Neural cell (in vitro differentiated cells): Measurements from ENCODE around the gene TNFRSF8. TPM values are rescaled to one million over a fixed set of nuclear protein-coding genes. Genes with fewer than 3 reads are reported as not detected.
"Not testable (repeated sequence)": the region's sequence is repeated elsewhere in the genome, so short reads cannot be mapped to it uniquely, and the experiment has no call there.

Experiments
- H2AFZ ChIP-seq: fragments of 200-600, 300-800 bp; sonication (generic), shearing (Covaris generic); 2 replicates; pipeline ENCODE4 v1.6.0; 2014; ENCODE audit warnings: low read depth, mild to moderate bottlenecking, antibody characterized with exemption, low read length, moderate library complexity
- H3F3A ChIP-seq: fragments of 200-600 bp; shearing (Covaris generic); 2 replicates; pipeline ENCODE4 v1.6.1; 2016; ENCODE audit warnings: mild to moderate bottlenecking, moderate library complexity, mixed read lengths, antibody characterized with exemption, low read length; ENCODE audit not compliant: insufficient read depth, poor library complexity, severe bottlenecking
- H3K27ac ChIP-seq: fragments of 200-600, 300-800 bp; sonication (generic), shearing (Covaris generic); 2 replicates; pipeline ENCODE4 v1.5.1; 2014; ENCODE audit warnings: mild to moderate bottlenecking, low read length, moderate library complexity
- H3K27me3 ChIP-seq: fragments of 300-800, 200-600 bp; sonication (generic), shearing (Covaris generic); 2 replicates; pipeline ENCODE4 v1.6.0; 2014; ENCODE audit warnings: mild to moderate bottlenecking, low read depth, low read length, moderate library complexity; ENCODE audit not compliant: insufficient read depth
- H3K36me3 ChIP-seq: fragments of 300-800, 200-600 bp; sonication (generic), shearing (Covaris generic); 2 replicates; pipeline ENCODE4 v1.5.1; 2014; ENCODE audit warnings: mild to moderate bottlenecking, antibody characterized with exemption, low read length, moderate library complexity; ENCODE audit not compliant: insufficient read depth
- H3K4me2 ChIP-seq: fragments of 300-800, 200-600 bp; sonication (generic), shearing (Covaris generic); 2 replicates; pipeline ENCODE4 v1.6.0; 2014; ENCODE audit warnings: mild to moderate bottlenecking, low read length
- H3K4me3 ChIP-seq: fragments of 300-800, 200-600 bp; sonication (generic), shearing (Covaris generic); 2 replicates; pipeline ENCODE4 v1.5.1; 2014; ENCODE audit warnings: mild to moderate bottlenecking, low read length, moderate library complexity
- H3K79me2 ChIP-seq: fragments of 200-600 bp; shearing (Covaris generic); replicated peaks from 2 replicates; pipeline ENCODE4 v1.6.0; 2014; ENCODE audit warnings: mild to moderate bottlenecking, low read length, moderate library complexity; ENCODE audit not compliant: insufficient read depth
- H3K9ac ChIP-seq: fragments of 300-800, 200-600 bp; sonication (generic), shearing (Covaris generic); 2 replicates; pipeline ENCODE4 v1.6.1; 2016; ENCODE audit warnings: mild to moderate bottlenecking, low read length, mixed read lengths
- H3K9me2 ChIP-seq: fragments of 200-600 bp; shearing (Covaris generic); 2 replicates; pipeline ENCODE4 v1.6.1; 2016; ENCODE audit warnings: mild to moderate bottlenecking, low read length, mixed read lengths; ENCODE audit not compliant: insufficient read depth
- H3K9me3 ChIP-seq: fragments of 200-600, 300-800 bp; sonication (generic), shearing (Covaris generic); 2 replicates; pipeline ENCODE4 v1.6.1; 2016; ENCODE audit warnings: mild to moderate bottlenecking, mixed run types, low read length, moderate library complexity, mixed read lengths
- H4K20me1 ChIP-seq: fragments of 200-600 bp; shearing (Covaris generic); 2 replicates; pipeline ENCODE4 v1.6.1; 2016; ENCODE audit warnings: mild to moderate bottlenecking, mixed run types; ENCODE audit not compliant: insufficient read depth
- EP300 ChIP-seq: fragments of 450-650 bp; conservative IDR thresholded peaks from 2 replicates; pipeline ENCODE4 v1.6.1; 2014; ENCODE audit warnings: antibody characterized with exemption, mild to moderate bottlenecking, moderate library complexity; ENCODE audit not compliant: poor library complexity, severe bottlenecking
- EZH2 ChIP-seq: fragments of 200-600, 300-800 bp; shearing (Covaris generic), sonication (generic); IDR thresholded peaks from 2 replicates; pipeline ENCODE4 v1.6.1; 2014; ENCODE audit warnings: antibody characterized with exemption, low read length, borderline replicate concordance, mild to moderate bottlenecking; ENCODE audit not compliant: insufficient read depth, poor library complexity, severe bottlenecking
- MXI1 ChIP-seq: fragments of 450-650 bp; conservative IDR thresholded peaks from 2 replicates; pipeline ENCODE4 v1.6.1; 2014; ENCODE audit warnings: antibody characterized with exemption, mild to moderate bottlenecking; ENCODE audit not compliant: poor library complexity, severe bottlenecking
- POLR2AphosphoS5 ChIP-seq: IDR thresholded peaks from 2 replicates; pipeline ENCODE4 v1.6.1; 2012
- RAD21 ChIP-seq: fragments of 450-650 bp; conservative IDR thresholded peaks from 2 replicates; pipeline ENCODE4 v1.6.1; 2014; ENCODE audit warnings: antibody characterized with exemption, mild to moderate bottlenecking, moderate library complexity
- SMC3 ChIP-seq: fragments of 450-650 bp; conservative IDR thresholded peaks from 2 replicates; pipeline ENCODE4 v1.6.1; 2014; ENCODE audit warnings: antibody characterized with exemption, mild to moderate bottlenecking, moderate library complexity; ENCODE audit not compliant: poor library complexity
- TAF1 ChIP-seq: IDR thresholded peaks from 2 replicates; pipeline ENCODE4 v1.6.1; 2012; ENCODE audit warnings: low read depth
- polyA plus RNA-seq: library from polyadenylated mRNA; depleted of rRNA; stranded (reverse); fragments of >200 nt; gene quantifications from 2 replicates; pipeline ENCODE4 v1.2.3, GENCODE V29; 2014
- TF ChIP-seq, protein P1 (sequence below): fragments of 450-650 bp; IDR thresholded peaks from 2 replicates; pipeline ENCODE4 v1.5.1; 2014; ENCODE audit warnings: antibody characterized with exemption, mild to moderate bottlenecking, moderate library complexity; ENCODE audit not compliant: poor library complexity, severe bottlenecking
- TF ChIP-seq, protein P2 (sequence below): IDR thresholded peaks from 2 replicates; pipeline ENCODE4 v1.6.1; 2012; ENCODE audit warnings: borderline replicate concordance

The TNFRSF8 gene
- polyA plus RNA-seq, 1 donor from 2014 or later: not detected

DNA sequence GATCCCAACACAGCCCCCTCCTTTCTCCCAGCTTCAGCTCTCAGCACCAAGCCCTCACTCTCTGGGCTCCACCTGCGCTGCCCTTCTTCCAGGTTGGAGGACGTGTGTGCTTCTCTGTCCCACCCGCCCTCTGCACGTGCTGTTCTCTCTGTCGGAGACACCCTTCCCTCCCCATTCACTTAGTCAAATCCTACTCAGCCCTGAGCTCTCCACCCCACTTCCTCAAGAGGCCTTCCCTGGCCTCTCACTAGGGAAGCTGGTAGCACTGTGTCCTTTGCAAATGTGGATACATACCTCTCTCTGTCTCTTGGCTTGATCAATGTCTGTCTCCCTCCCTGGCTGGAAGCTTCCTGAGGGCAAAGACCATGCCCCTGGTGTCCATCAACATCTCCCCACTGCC is 43.0 kb downstream of the TNFRSF8 start:
- Histone ChIP-seq H3K27ac (no peak overlapping the region), H3K9me2 (no peaks in the 10 kb centered on the region), H3K4me3 (no peak overlapping the region), H3K9ac (no peak overlapping the region), H4K20me1 (no peaks in the 10 kb centered on the region), H3K79me2 (no peaks in the 10 kb centered on the region), H3K27me3 (no peaks in the 10 kb centered on the region), H3K9me3 (no peaks in the 10 kb centered on the region), H2AFZ (no peak overlapping the region), H3K36me3 (no peaks in the 10 kb centered on the region), H3F3A (no peaks in the 10 kb centered on the region), H3K4me2 (no peak overlapping the region)
- TF ChIP-seq, protein P1, sequence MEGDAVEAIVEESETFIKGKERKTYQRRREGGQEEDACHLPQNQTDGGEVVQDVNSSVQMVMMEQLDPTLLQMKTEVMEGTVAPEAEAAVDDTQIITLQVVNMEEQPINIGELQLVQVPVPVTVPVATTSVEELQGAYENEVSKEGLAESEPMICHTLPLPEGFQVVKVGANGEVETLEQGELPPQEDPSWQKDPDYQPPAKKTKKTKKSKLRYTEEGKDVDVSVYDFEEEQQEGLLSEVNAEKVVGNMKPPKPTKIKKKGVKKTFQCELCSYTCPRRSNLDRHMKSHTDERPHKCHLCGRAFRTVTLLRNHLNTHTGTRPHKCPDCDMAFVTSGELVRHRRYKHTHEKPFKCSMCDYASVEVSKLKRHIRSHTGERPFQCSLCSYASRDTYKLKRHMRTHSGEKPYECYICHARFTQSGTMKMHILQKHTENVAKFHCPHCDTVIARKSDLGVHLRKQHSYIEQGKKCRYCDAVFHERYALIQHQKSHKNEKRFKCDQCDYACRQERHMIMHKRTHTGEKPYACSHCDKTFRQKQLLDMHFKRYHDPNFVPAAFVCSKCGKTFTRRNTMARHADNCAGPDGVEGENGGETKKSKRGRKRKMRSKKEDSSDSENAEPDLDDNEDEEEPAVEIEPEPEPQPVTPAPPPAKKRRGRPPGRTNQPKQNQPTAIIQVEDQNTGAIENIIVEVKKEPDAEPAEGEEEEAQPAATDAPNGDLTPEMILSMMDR: no peak
- no peak for TF ChIP-seq EP300
- TF ChIP-seq POLR2AphosphoS5: no peak
- TF ChIP-seq RAD21: no peak
- TF ChIP-seq, protein P2, sequence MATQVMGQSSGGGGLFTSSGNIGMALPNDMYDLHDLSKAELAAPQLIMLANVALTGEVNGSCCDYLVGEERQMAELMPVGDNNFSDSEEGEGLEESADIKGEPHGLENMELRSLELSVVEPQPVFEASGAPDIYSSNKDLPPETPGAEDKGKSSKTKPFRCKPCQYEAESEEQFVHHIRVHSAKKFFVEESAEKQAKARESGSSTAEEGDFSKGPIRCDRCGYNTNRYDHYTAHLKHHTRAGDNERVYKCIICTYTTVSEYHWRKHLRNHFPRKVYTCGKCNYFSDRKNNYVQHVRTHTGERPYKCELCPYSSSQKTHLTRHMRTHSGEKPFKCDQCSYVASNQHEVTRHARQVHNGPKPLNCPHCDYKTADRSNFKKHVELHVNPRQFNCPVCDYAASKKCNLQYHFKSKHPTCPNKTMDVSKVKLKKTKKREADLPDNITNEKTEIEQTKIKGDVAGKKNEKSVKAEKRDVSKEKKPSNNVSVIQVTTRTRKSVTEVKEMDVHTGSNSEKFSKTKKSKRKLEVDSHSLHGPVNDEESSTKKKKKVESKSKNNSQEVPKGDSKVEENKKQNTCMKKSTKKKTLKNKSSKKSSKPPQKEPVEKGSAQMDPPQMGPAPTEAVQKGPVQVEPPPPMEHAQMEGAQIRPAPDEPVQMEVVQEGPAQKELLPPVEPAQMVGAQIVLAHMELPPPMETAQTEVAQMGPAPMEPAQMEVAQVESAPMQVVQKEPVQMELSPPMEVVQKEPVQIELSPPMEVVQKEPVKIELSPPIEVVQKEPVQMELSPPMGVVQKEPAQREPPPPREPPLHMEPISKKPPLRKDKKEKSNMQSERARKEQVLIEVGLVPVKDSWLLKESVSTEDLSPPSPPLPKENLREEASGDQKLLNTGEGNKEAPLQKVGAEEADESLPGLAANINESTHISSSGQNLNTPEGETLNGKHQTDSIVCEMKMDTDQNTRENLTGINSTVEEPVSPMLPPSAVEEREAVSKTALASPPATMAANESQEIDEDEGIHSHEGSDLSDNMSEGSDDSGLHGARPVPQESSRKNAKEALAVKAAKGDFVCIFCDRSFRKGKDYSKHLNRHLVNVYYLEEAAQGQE: no peak
- no peak for TF ChIP-seq TAF1
- TF ChIP-seq EZH2: no peak
- TF ChIP-seq SMC3: no peak
- no peak for TF ChIP-seq MXI1

DNA sequence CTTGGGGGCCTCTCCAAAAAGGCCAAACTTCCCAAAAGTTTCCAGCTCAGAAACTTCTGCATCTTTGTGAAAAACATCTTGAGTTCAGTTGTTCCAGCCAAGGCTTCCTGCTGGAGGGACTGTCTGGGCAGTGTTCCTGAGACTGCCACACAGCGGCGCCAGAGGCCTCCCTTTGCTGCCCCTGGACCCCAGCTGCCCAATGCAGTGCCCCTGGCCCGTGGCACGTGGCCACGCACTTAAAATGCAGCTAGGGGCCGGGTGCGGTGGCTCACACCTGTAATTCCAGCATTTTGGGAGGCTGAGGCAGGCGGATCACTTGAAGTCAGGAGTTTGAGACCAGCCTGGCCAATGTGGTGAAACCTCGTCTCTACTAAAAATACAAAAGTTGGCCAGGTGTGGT is 43.8 kb downstream of the TNFRSF8 start:
- H3K9me2 ChIP-seq, H3K9ac ChIP-seq, H3F3A ChIP-seq, H3K4me3 ChIP-seq, H3K79me2 ChIP-seq, H3K27ac ChIP-seq, H3K9me3 ChIP-seq, H3K4me2 ChIP-seq, H3K27me3 ChIP-seq, H3K36me3 ChIP-seq, H2AFZ ChIP-seq, H4K20me1 ChIP-seq: not testable (repeated sequence)

DNA sequence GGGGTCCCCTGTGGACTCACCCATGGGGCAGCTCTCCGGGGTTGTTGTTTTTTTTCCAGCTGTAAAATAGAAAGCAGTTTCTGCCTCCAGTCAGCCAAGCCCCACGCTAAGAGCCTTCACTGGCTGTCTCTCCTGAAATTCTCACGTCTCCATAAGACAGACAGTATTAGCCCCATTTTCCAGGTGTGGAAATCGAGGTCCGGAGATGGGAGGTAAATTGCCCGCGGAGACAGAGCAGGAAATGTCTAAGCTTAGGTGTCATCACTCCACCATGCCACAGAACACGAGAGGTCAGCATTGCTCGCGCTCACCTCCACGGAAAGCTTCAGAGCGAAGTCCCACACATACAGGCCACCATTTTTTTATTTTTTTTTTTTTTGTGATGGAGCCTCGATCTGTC is 44.6 kb downstream of the TNFRSF8 start:
- no peak overlapping the region for H2AFZ ChIP-seq
- H3K79me2 ChIP-seq: no peaks in the 10 kb centered on the region
- no peaks in the 10 kb centered on the region for H3K9me2 ChIP-seq
- TF ChIP-seq SMC3 (no peak), POLR2AphosphoS5 (no peak), EZH2 (no peak), RAD21 (no peak), EP300 (no peak)
- TF ChIP-seq, protein P2: no peak
- H3K9ac ChIP-seq: no peak overlapping the region
- H3K27me3 ChIP-seq: no peaks in the 10 kb centered on the region
- no peak overlapping the region for H3K4me3 ChIP-seq
- no peaks in the 10 kb centered on the region for H3K9me3 ChIP-seq
- H3K36me3 ChIP-seq: no peaks in the 10 kb centered on the region
- no peak overlapping the region for H3K27ac ChIP-seq
- H3F3A ChIP-seq: no peaks in the 10 kb centered on the region
- H3K4me2 ChIP-seq: no peak overlapping the region
- H4K20me1 ChIP-seq: no peaks in the 10 kb centered on the region
